ENCODE results near the gene DYRK2.

DNA sequence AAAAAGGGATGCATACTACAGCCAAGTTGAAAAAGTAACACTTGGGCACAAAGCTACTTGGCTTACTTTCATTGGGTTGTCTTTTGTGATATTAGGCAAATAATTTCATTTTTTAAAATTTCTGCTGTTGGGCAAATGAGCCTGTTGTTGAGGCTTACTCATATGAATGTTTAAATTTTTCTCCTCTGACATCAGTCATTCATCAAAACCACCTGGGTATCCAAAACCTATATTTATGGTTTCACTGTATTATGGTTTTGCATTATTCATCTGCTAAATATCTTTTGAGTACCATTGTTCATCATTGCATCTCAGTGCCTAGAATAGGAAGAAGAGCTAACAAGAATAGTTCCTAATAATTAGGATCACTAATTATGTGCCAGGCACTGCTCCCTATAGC, 28.1 kb downstream of the DYRK2 start:
- TF ChIP-seq, protein P1, sequence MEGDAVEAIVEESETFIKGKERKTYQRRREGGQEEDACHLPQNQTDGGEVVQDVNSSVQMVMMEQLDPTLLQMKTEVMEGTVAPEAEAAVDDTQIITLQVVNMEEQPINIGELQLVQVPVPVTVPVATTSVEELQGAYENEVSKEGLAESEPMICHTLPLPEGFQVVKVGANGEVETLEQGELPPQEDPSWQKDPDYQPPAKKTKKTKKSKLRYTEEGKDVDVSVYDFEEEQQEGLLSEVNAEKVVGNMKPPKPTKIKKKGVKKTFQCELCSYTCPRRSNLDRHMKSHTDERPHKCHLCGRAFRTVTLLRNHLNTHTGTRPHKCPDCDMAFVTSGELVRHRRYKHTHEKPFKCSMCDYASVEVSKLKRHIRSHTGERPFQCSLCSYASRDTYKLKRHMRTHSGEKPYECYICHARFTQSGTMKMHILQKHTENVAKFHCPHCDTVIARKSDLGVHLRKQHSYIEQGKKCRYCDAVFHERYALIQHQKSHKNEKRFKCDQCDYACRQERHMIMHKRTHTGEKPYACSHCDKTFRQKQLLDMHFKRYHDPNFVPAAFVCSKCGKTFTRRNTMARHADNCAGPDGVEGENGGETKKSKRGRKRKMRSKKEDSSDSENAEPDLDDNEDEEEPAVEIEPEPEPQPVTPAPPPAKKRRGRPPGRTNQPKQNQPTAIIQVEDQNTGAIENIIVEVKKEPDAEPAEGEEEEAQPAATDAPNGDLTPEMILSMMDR (IDR thresholded peaks at IDR 0.05; ENCODE audit: insufficient read depth, low read depth, low read length) = no peak
- TF ChIP-seq EZH2 (IDR thresholded peaks at IDR 0.05; ENCODE audit: insufficient read depth, low read length) = no peak
